Colonic mucosa (tissue), 4 donors: ENCODE data around the gene NECTIN1. TPM values are rescaled to one million over a fixed set of nuclear protein-coding genes. Genes with fewer than 3 reads are reported as not detected.
A peak's percentile ranks its signal among the peaks of the same experiment; 100 is the strongest.

Experiments
- DNase-seq: peaks from one replicate; pipeline ENCODE4 v3.0.0-alpha.2; 2020
- H3K27ac ChIP-seq: fragments of 200-600 bp; one replicate; pipeline ENCODE4 v1.8.0; 2021
- H3K27me3 ChIP-seq: fragments of 200-600 bp; one replicate; pipeline ENCODE4 v1.8.0; 2021
- H3K36me3 ChIP-seq: fragments of 200-600 bp; one replicate; pipeline ENCODE4 v1.8.0; 2021
- H3K4me1 ChIP-seq: fragments of 200-600 bp; one replicate; pipeline ENCODE4 v1.8.0; 2021; ENCODE audit warnings: mild to moderate bottlenecking
- H3K4me3 ChIP-seq: fragments of 200-600 bp; one replicate; pipeline ENCODE4 v1.8.0; 2021
- H3K9ac ChIP-seq, 2 donors: one replicate each; pipeline ENCODE4 v1.7.0; 2013; ENCODE audit warnings: control low read depth in 2 of 2, low read depth in 2 of 2, low read length in 2 of 2
- H3K9me3 ChIP-seq: fragments of 200-600 bp; one replicate; pipeline ENCODE4 v1.8.0; 2021
- intact Hi-C: fragments of 100-400 bp; cut with DNase I; formaldehyde crosslinking; loops from one replicate; pipeline ENCODE4 v1.14.1; 2022
- total RNA-seq, 2 donors: library from RNA; stranded (reverse); fragmentation: NEBNext Ultra II Directional in 1 of 2; extraction: Animal tissue kit (Norgen Biotek cat#: 25700) in 1 of 2; gene quantifications; one replicate each; pipeline ENCODE4 v1.2.1, GENCODE V29; 2021
- TF ChIP-seq, protein P1 (sequence below): fragments of 200-600 bp; IDR thresholded peaks from one replicate; pipeline ENCODE4 v1.8.0; 2022; ENCODE audit warnings: antibody characterized with exemption, mild to moderate bottlenecking
- donor health status: healthy.
- donor health status: DM: no; HTN: no; CAD: no.
- donor health status: DM: no; HTN: no; CAD: no.

Gene NECTIN1
- total RNA-seq, 2 donors from 2014 or later = 53.0 to 59.9 TPM

DNA sequence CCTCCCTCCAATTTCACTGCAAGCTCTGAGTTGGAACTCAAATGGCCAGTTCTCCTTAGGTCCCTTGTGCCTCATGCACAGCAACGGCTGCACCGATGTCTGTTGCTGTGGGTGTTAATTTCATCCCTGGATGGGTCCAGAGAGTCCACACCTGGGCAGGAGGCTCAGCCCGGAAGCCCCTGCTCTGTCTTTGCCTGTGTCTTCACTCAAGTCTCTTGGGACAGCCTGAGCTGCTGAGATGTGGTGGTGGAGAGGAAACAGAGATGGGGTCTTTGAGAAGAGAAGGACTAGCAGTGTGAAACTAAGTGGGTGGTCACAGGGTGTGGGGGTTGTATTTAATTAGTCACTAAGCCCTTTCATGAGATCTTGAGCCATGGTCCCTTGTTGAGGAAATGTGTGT, 109.3 kb downstream of the NECTIN1 start:
- Histone ChIP-seq H3K9me3 (no peaks in the 10 kb centered on the region), H3K27ac (no peak overlapping the region), H3K27me3 (no peaks in the 10 kb centered on the region), H3K4me3 (no peak overlapping the region), H3K36me3 (no peaks in the 10 kb centered on the region), H3K9ac (no peak overlapping the region), H3K4me1 (no peaks in the 10 kb centered on the region)
- no peak for DNase-seq
- TF ChIP-seq, protein P1, sequence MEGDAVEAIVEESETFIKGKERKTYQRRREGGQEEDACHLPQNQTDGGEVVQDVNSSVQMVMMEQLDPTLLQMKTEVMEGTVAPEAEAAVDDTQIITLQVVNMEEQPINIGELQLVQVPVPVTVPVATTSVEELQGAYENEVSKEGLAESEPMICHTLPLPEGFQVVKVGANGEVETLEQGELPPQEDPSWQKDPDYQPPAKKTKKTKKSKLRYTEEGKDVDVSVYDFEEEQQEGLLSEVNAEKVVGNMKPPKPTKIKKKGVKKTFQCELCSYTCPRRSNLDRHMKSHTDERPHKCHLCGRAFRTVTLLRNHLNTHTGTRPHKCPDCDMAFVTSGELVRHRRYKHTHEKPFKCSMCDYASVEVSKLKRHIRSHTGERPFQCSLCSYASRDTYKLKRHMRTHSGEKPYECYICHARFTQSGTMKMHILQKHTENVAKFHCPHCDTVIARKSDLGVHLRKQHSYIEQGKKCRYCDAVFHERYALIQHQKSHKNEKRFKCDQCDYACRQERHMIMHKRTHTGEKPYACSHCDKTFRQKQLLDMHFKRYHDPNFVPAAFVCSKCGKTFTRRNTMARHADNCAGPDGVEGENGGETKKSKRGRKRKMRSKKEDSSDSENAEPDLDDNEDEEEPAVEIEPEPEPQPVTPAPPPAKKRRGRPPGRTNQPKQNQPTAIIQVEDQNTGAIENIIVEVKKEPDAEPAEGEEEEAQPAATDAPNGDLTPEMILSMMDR = no peak
- intact Hi-C loops = no loop called here

DNA sequence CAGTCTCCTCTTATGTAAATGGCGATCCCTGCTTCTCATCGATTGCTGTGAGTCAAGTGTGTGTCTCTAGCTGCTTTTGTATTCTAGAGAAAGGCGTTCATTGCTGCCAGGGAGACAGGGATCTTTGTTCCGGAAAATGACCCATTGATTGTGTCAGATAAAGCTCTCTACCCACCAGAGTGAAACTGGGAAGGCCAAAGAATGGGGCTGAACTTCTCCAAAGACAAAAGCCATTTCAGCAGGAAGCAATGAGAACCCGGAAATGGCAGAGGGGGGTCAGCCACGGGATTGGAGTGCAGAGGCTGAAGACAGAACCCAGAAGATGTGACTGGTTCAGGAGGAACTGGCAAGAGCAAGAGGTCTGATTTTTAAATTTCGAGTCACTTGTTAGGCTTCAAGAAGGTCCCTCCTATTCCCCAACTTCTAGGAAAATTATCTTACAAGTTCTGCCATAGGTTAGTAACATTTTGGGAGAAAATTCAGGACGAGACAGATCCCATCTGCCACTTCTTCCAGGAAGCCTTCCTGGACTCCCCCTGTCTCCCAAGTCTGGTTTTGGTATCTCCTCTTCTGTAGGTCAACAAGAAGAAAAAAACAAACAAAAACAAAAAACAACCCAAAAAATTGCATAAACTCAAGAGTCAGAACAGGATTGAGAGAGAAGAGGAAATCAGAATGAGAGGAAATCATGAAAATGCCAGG, 110.6 kb downstream of the NECTIN1 start:
- H3K9ac ChIP-seq = no peak overlapping the region

DNA sequence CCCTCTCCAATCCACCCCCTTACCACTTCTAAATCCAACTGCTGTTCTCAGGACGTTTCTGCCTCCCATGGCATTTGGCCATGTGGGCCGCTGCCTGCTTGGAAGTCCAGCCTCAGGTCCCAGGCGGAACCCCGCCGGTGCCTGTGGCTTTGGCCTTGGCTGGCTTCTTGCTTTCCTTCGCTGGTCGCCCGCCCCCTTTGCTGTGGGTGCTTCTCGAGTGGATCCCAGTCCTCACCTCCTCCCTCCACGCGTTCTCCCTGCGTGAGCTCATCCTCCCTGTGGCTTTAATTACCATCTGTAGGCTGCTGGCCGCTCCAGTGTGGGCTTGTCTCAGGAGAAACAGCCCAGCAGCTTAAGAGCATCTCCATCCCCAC, 111.7 kb downstream of the NECTIN1 start:
- DNase-seq = no peak

More for the DNA sequence above, 110.6 kb downstream of the NECTIN1 start:
- Histone ChIP-seq H3K27me3 (no peaks in the 10 kb centered on the region), H3K4me1 (no peaks in the 10 kb centered on the region), H3K9me3 (no peaks in the 10 kb centered on the region), H3K4me3 (no peak overlapping the region), H3K36me3 (no peaks in the 10 kb centered on the region), H3K27ac (no peak overlapping the region)
- peak; percentile 28 for DNase-seq
- TF ChIP-seq, protein P1 = no peak
- intact Hi-C loops = no loop called here

DNA sequence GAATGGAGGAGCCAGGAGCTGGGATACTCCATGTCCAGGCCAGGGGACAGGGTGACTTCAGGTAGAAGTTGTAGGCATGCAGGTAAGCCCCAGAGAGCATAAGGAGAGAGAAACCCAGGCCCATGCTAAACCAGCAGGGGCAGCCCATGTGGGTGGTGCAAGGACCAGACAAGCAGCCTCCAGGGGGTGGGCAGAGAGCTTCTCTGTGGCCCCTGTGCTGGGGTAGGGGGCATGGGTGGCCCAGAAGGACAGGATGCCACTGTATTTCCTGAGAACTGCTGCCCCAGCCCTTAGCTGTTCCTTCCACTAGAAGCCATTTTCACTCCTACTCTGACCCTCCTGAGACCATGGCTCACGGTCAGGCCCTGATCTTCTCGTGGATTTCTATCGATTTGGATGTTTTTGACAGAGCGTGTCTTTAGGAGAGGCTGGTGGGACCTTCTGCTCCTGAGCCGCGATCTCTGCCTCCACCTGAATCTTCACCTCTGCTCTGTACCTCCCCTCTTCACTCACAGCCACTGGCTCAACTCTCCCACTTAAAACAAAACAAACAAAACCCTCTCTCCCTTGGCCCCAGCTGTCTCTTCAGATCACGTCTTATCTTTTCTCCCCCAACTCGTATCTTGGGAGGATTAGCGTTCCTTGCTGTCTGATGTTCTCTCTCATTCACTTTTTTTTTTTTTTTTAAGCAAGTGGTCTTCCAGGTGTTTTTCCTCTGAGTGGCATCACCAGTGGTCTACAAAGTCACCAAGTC, 112.2 kb downstream of the NECTIN1 start:
- TF ChIP-seq, protein P1 = no peak
- H3K27me3 ChIP-seq = no peaks in the 10 kb centered on the region
- DNase-seq = no peak
- no peak overlapping the region for H3K4me3 ChIP-seq
- H3K27ac ChIP-seq = no peak overlapping the region
- H3K9me3 ChIP-seq = no peaks in the 10 kb centered on the region
- no peaks in the 10 kb centered on the region for H3K36me3 ChIP-seq
- no peak overlapping the region for H3K9ac ChIP-seq
- intact Hi-C loops = no loop called here
- H3K4me1 ChIP-seq = no peaks in the 10 kb centered on the region

More for the DNA sequence above, 111.7 kb downstream of the NECTIN1 start:
- Histone ChIP-seq H3K4me3 (no peak overlapping the region), H3K9ac (no peak overlapping the region), H3K4me1 (no peaks in the 10 kb centered on the region), H3K36me3 (no peaks in the 10 kb centered on the region), H3K27me3 (no peaks in the 10 kb centered on the region), H3K27ac (no peak overlapping the region), H3K9me3 (no peaks in the 10 kb centered on the region)
- TF ChIP-seq, protein P1 = no peak
- intact Hi-C loops = no loop called here

DNA sequence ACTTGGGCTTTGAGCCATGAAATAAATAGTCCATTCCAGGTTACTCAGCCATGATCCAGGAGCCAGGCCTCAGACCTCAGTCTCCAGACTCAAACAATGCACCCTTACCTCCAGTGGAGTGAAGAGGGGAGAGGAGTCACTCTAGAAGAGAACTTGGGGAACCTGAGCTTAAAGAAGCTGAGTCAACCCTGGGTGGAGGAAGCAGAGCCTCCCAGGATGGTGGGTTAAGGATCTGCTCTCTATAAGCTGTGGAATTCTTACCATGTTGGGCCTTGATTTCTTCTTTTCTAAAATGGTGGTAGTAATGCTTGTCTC, 113.2 kb downstream of the NECTIN1 start:
- no peaks in the 10 kb centered on the region for H3K36me3 ChIP-seq
- no peaks in the 10 kb centered on the region for H3K9me3 ChIP-seq
- H3K27ac ChIP-seq = no peak overlapping the region
- H3K4me3 ChIP-seq = no peak overlapping the region
- DNase-seq = no peak
- intact Hi-C loops = no loop called here
- H3K9ac ChIP-seq = no peak overlapping the region
- no peaks in the 10 kb centered on the region for H3K27me3 ChIP-seq
- H3K4me1 ChIP-seq = no peaks in the 10 kb centered on the region
- TF ChIP-seq, protein P1 = no peak
